ENCODE measurements around the gene HSF4.

The HSF4 gene

GRCh38 chr16:67201411-67202345 is 37.1 kb downstream of the HSF4 start:
- no peak for DNase-seq (ENCODE audit: low spot score)

- DNase-seq (ENCODE audit: low spot score), result no peak
Measured at GRCh38 chr16:67202426-67202825, 37.9 kb downstream of the HSF4 start.

- DNase-seq (ENCODE audit: low spot score), result no peak
Measured at GRCh38 chr16:67202956-67203493, 38.5 kb downstream of the HSF4 start.

GRCh38 chr16:67204076-67204475 is 39.5 kb downstream of the HSF4 start:
- DNase-seq (ENCODE audit: low spot score), result no peak

- no peak for DNase-seq (ENCODE audit: low spot score)
Measured at GRCh38 chr16:67206129-67206837, 41.7 kb downstream of the HSF4 start.

- DNase-seq (ENCODE audit: low spot score), result no peak
Measured at GRCh38 chr16:67206838-67207248, 42.3 kb downstream of the HSF4 start.

- no peak for DNase-seq (ENCODE audit: low spot score)
Measured at GRCh38 chr16:67207249-67208091, 42.9 kb downstream of the HSF4 start.

- no peak for DNase-seq (ENCODE audit: low spot score)
Measured at GRCh38 chr16:67208154-67208896, 43.8 kb downstream of the HSF4 start.

- DNase-seq (ENCODE audit: low spot score), result no peak
Measured at GRCh38 chr16:67209565-67209964, 45.0 kb downstream of the HSF4 start.

- no peak for DNase-seq (ENCODE audit: low spot score)
Measured at GRCh38 chr16:67210069-67210937, 45.8 kb downstream of the HSF4 start.

GRCh38 chr16:67211674-67212073 is 47.1 kb downstream of the HSF4 start:
- DNase-seq (ENCODE audit: low spot score), result no peak

GRCh38 chr16:67212766-67213165 is 48.2 kb downstream of the HSF4 start:
- peak; percentile 55 for DNase-seq (ENCODE audit: low spot score)

GRCh38 chr16:67213197-67214019 is 48.9 kb downstream of the HSF4 start:
- DNase-seq (ENCODE audit: low spot score), result no peak

GRCh38 chr16:67215706-67216105 is 51.2 kb downstream of the HSF4 start:
- DNase-seq (ENCODE audit: low spot score), result no peak

GRCh38 chr16:67216612-67217490 is 52.3 kb downstream of the HSF4 start:
- DNase-seq (ENCODE audit: low spot score), result no peak
